Measurements from ENCODE around the gene FRAS1. TPM values are rescaled to one million over a fixed set of nuclear protein-coding genes. Genes with fewer than 3 reads are reported as not detected.

FRAS1 gene
- total RNA-seq, 2 donors from 2014 or later = not detected

- H3K9me3 ChIP-seq (ENCODE audit: control insufficient read depth, low read length, poor library complexity, severe bottlenecking) = no peaks in the 10 kb centered on the region
- Mint-ChIP-seq H3K27ac (no peak overlapping the region), H3K36me3 (ENCODE audit: low read depth) (peaks cover 2% of the 10 kb centered on the region), H3K27me3 (peaks cover 60% of the 10 kb centered on the region), H3K4me3 (no peak overlapping the region), H3K4me1 (no peaks in the 10 kb centered on the region)
- no peak for DNase-seq
- ATAC-seq = no peak
These were observed 503.3 kb downstream of the FRAS1 start for GRCh38 chr4:78560296-78560963.

- no peak for ATAC-seq
- DNase-seq = no peak
- peaks cover 66% of the 10 kb centered on the region for H3K27me3 Mint-ChIP-seq
- no peaks in the 10 kb centered on the region for H3K9me3 ChIP-seq (ENCODE audit: control insufficient read depth, low read length, poor library complexity, severe bottlenecking)
- H3K36me3 Mint-ChIP-seq (ENCODE audit: low read depth) = peaks cover 6% of the 10 kb centered on the region
- H3K4me1 Mint-ChIP-seq = no peaks in the 10 kb centered on the region
- no peak overlapping the region for H3K27ac Mint-ChIP-seq
- H3K4me3 Mint-ChIP-seq = no peak overlapping the region
These were observed 504.6 kb downstream of the FRAS1 start for GRCh38 chr4:78561677-78562076.

- H3K9me3 ChIP-seq (ENCODE audit: control insufficient read depth, low read length, poor library complexity, severe bottlenecking) = no peaks in the 10 kb centered on the region
- H3K27me3 Mint-ChIP-seq = peaks cover 58% of the 10 kb centered on the region
- H3K4me1 Mint-ChIP-seq = no peaks in the 10 kb centered on the region
- ATAC-seq = no peak
- H3K4me3 Mint-ChIP-seq = no peak overlapping the region
- DNase-seq = no peak
- no peak overlapping the region for H3K27ac Mint-ChIP-seq
- H3K36me3 Mint-ChIP-seq (ENCODE audit: low read depth) = peaks cover 6% of the 10 kb centered on the region
These were observed 505.6 kb downstream of the FRAS1 start for GRCh38 chr4:78562687-78563086.

- Mint-ChIP-seq H3K36me3 (ENCODE audit: low read depth) (peaks cover 6% of the 10 kb centered on the region), H3K4me1 (no peaks in the 10 kb centered on the region), H3K4me3 (no peak overlapping the region), H3K27me3 (peaks cover 54% of the 10 kb centered on the region), H3K27ac (no peak overlapping the region)
- no peaks in the 10 kb centered on the region for H3K9me3 ChIP-seq (ENCODE audit: control insufficient read depth, low read length, poor library complexity, severe bottlenecking)
- ATAC-seq (no peak), DNase-seq (no peak)
These were observed 508.8 kb downstream of the FRAS1 start for GRCh38 chr4:78565971-78566372.

- no peak for ATAC-seq
- H3K9me3 ChIP-seq (ENCODE audit: control insufficient read depth, low read length, poor library complexity, severe bottlenecking) = no peaks in the 10 kb centered on the region
- H3K4me1 Mint-ChIP-seq = no peaks in the 10 kb centered on the region
- H3K36me3 Mint-ChIP-seq (ENCODE audit: low read depth) = peaks cover 6% of the 10 kb centered on the region
- no peak for DNase-seq
- H3K27me3 Mint-ChIP-seq = peaks cover 49% of the 10 kb centered on the region
- H3K4me3 Mint-ChIP-seq = no peak overlapping the region
- no peak overlapping the region for H3K27ac Mint-ChIP-seq
These were observed 509.8 kb downstream of the FRAS1 start for GRCh38 chr4:78566834-78567499.

- H3K27me3 Mint-ChIP-seq = peaks cover 49% of the 10 kb centered on the region
- H3K36me3 Mint-ChIP-seq (ENCODE audit: low read depth) = peaks cover 6% of the 10 kb centered on the region
- H3K9me3 ChIP-seq (ENCODE audit: control insufficient read depth, low read length, poor library complexity, severe bottlenecking) = no peaks in the 10 kb centered on the region
- ATAC-seq (no peak), DNase-seq (no peak)
- H3K27ac Mint-ChIP-seq = no peak overlapping the region
- no peaks in the 10 kb centered on the region for H3K4me1 Mint-ChIP-seq
- no peak overlapping the region for H3K4me3 Mint-ChIP-seq
These were observed 510.5 kb downstream of the FRAS1 start for GRCh38 chr4:78567500-78568060.

- Mint-ChIP-seq H3K27ac (no peak overlapping the region), H3K4me3 (no peak overlapping the region), H3K27me3 (peaks cover 46% of the 10 kb centered on the region), H3K36me3 (ENCODE audit: low read depth) (peaks cover 6% of the 10 kb centered on the region), H3K4me1 (no peaks in the 10 kb centered on the region)
- no peak for DNase-seq
- no peak for ATAC-seq
- H3K9me3 ChIP-seq (ENCODE audit: control insufficient read depth, low read length, poor library complexity, severe bottlenecking) = no peaks in the 10 kb centered on the region
These were observed 511.6 kb downstream of the FRAS1 start for GRCh38 chr4:78568640-78569305.

GRCh38 chr4:78569306-78569821, 512.2 kb downstream of the FRAS1 start:
- no peaks in the 10 kb centered on the region for H3K9me3 ChIP-seq (ENCODE audit: control insufficient read depth, low read length, poor library complexity, severe bottlenecking)
- H3K4me3 Mint-ChIP-seq = no peak overlapping the region
- no peaks in the 10 kb centered on the region for H3K4me1 Mint-ChIP-seq
- no peak for DNase-seq
- peaks cover 43% of the 10 kb centered on the region for H3K27me3 Mint-ChIP-seq
- no peak for ATAC-seq
- peaks cover 6% of the 10 kb centered on the region for H3K36me3 Mint-ChIP-seq (ENCODE audit: low read depth)
- H3K27ac Mint-ChIP-seq = no peak overlapping the region

- no peak for DNase-seq
- Mint-ChIP-seq H3K36me3 (ENCODE audit: low read depth) (peaks cover 5% of the 10 kb centered on the region), H3K4me1 (no peaks in the 10 kb centered on the region), H3K4me3 (no peak overlapping the region), H3K27me3 (peaks cover 35% of the 10 kb centered on the region), H3K27ac (no peak overlapping the region)
- no peaks in the 10 kb centered on the region for H3K9me3 ChIP-seq (ENCODE audit: control insufficient read depth, low read length, poor library complexity, severe bottlenecking)
- ATAC-seq = no peak
These were observed 513.0 kb downstream of the FRAS1 start for GRCh38 chr4:78570117-78570516.

- Mint-ChIP-seq H3K4me3 (no peak overlapping the region), H3K4me1 (no peaks in the 10 kb centered on the region), H3K36me3 (ENCODE audit: low read depth) (peaks cover 2% of the 10 kb centered on the region), H3K27ac (no peak overlapping the region), H3K27me3 (peaks cover 30% of the 10 kb centered on the region)
- DNase-seq (no peak), ATAC-seq (no peak)
- no peaks in the 10 kb centered on the region for H3K9me3 ChIP-seq (ENCODE audit: control insufficient read depth, low read length, poor library complexity, severe bottlenecking)
These were observed 514.7 kb downstream of the FRAS1 start for GRCh38 chr4:78571804-78572203.

- no peak overlapping the region for H3K4me3 Mint-ChIP-seq
- no peak overlapping the region for H3K27ac Mint-ChIP-seq
- H3K27me3 Mint-ChIP-seq = peaks cover 36% of the 10 kb centered on the region
- DNase-seq = no peak
- peaks cover 6% of the 10 kb centered on the region for H3K36me3 Mint-ChIP-seq (ENCODE audit: low read depth)
- no peak for ATAC-seq
- no peaks in the 10 kb centered on the region for H3K4me1 Mint-ChIP-seq
- H3K9me3 ChIP-seq (ENCODE audit: control insufficient read depth, low read length, poor library complexity, severe bottlenecking) = no peaks in the 10 kb centered on the region
These were observed 521.7 kb downstream of the FRAS1 start for GRCh38 chr4:78578674-78579425.

GRCh38 chr4:78581618-78582017, 524.5 kb downstream of the FRAS1 start:
- Mint-ChIP-seq H3K4me3 (no peak overlapping the region), H3K4me1 (no peaks in the 10 kb centered on the region), H3K36me3 (ENCODE audit: low read depth) (peaks cover 4% of the 10 kb centered on the region), H3K27me3 (peaks cover 31% of the 10 kb centered on the region), H3K27ac (no peak overlapping the region)
- no peak for DNase-seq
- no peaks in the 10 kb centered on the region for H3K9me3 ChIP-seq (ENCODE audit: control insufficient read depth, low read length, poor library complexity, severe bottlenecking)
- no peak for ATAC-seq
